ENCODE results near the gene CNTN5.

Gene CNTN5

DNA sequence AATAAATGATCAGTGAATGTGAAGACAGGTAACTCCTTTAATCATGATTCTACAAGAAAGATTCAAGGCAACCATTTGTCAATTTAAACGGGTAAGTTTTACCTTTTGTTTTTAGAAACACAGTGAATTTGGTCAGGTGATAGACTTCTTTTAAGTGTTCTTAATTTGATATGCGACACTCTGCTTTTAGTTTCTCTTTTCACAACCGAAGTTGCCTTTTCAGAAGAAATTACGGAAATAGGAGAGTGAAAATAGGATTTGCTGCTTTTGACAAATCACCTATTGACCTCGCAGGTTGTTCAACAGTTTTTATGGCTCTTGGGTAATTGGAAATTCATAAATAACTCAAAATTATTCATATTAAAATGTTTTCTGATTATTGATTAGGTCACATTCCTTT is 142.1 kb downstream of the CNTN5 start:
- no peak for DNase-seq (ENCODE audit: extremely low read depth in 1 of 2, low read depth in 1 of 2)

DNA sequence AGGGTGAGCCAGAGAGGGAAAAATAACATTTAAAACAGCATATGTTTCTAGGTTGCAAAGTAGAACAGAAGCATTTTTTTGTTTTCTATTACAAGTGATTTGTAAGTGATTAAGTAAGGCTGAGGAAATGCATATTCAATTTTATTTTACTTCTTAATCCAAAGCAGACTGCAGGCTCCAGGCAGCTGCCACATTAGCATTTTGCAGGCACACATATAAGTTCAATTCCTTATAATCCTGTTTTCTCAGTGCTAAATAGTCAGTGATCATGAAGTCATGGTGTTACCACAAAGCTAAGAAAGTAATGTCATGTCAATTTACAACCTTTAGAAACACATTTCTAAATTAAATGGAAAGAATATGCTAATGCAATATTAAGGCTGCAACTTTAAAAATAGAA is 149.8 kb downstream of the CNTN5 start:
- no peak for DNase-seq (ENCODE audit: extremely low read depth in 1 of 2, low read depth in 1 of 2)

DNA sequence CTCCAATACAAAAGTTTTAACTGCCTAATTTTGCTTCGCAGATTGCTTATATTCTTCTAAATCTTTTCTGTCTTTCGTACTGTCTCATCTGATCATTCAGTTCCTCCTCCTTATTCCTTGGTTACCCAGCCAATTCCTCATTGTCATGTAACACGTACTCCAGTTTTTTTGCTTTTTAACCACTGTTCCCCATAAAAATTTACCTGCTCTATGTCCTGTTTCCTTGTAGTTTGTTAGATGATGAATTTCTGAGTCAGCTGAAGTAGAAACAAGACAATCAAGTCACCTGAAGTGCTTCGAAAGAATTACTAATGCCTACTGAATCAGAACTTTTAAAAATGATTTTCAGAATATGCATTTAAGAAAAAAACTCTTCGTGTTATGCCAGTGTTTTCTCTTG is 150.6 kb downstream of the CNTN5 start:
- no peak for DNase-seq (ENCODE audit: extremely low read depth in 1 of 2, low read depth in 1 of 2)

DNA sequence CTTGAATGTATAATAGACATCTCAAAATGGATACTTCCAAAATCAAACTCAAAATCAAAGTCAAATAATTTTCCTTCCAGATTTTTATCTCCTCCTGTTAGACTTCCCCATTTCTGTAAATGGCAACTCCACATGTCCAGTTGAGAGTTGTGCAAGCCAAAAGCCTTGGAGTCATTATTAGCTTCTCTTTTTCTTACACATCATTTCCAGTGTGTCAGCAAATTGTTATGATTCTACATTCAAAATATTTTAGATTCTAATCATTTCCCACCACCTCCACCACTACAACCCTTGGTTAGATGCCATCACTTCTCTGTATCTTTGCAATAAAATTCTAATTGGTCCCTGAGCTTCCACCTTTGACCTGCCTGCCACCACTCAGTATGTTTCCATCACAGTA is 155.7 kb downstream of the CNTN5 start:
- no peak for DNase-seq (ENCODE audit: extremely low read depth in 1 of 2, low read depth in 1 of 2)

DNA sequence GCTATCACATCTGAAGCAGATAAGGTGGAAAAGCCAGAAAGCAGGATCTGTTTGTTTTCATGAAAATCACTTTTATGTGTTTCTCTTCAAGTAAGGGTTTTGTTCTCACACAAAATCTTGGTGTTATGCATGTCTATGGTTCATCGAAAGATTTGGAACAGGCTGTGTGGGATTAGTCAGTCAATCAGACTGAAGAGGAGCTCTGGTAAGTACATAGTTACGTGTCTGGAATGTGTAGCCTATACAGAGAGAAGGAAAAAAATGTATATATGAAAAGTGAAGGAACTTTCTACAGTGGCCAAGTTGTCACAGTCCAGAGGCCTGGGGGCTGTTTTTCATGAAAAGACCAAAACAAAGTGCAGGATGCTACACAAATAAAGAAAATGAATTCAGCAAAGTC is 156.7 kb downstream of the CNTN5 start:
- DNase-seq (ENCODE audit: extremely low read depth in 1 of 2, low read depth in 1 of 2), result no peak

DNA sequence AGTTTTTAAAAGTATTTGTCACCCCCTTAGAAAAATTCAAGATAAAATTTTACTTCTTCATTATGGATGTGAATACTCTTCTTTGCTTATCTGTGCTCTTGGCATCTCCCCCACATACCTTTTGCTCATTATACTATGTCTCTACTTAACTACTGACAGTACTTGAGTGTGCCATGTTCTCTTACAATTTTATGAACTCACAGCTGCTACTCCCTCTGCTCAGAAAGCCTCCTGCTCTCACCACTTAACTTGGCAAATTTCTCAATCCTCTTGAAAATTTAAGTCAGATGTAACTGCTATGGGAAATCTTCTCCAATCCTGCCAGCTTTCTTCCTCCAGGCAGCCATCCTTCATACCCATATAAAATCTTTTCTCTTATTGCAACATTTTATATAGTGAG is 163.4 kb downstream of the CNTN5 start:
- no peak for DNase-seq (ENCODE audit: extremely low read depth in 1 of 2, low read depth in 1 of 2)

DNA sequence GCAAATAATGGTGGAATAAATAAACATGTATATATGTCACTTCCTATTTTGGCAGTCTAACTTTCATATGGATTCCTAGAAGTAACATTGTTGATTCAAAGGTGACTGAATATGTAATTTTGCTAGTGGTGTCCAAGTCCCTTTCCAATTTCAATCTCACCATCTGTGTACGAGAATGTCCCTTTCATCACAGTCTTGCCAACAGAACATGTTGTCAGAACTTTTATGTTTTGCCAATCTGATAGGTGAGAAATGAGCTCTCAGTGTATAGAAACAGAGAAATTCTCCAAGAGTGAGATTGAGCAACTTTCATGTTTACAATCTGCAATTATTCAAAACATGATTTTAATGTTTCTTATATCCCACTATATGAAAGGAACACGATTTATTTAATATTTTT is 167.5 kb downstream of the CNTN5 start:
- DNase-seq (ENCODE audit: extremely low read depth in 1 of 2, low read depth in 1 of 2), result no peak

DNA sequence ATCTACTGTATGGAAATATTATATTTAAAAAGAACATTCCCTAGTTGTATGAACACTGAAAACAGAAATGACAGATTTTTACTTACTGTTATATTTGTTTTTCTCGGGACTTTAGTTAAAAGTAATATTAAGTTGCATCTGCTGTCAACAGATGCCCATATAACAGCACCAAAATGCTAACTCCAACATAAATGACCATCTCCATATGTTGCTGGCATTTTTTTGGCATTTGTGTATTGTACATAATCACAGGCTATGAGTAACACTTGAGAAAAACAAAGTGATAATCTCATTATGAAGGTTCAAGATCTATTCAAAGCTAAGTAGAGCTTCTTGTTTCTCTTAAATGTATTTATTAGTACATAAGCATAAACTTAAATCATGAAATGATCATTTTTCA is 172.0 kb downstream of the CNTN5 start:
- no peak for DNase-seq (ENCODE audit: extremely low read depth in 1 of 2, low read depth in 1 of 2)

DNA sequence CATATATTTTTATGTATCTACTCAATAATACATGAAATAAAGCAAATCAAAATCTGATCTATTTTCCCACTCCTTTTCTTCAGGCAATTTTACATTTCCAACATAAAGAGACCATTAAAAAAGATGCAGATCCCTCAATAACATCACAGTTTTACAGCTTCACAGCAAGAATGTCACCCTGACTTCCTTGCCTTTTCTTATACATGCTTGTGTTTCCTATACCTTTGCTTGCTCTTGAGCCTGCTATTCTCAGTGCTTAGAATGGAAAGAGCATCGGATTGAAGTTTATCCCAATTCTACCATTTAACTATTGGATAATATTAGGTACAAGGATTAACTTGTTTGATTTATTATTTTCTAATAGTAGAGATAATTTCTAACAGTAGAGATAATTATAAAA is 176.7 kb downstream of the CNTN5 start:
- DNase-seq (ENCODE audit: extremely low read depth in 1 of 2, low read depth in 1 of 2), result no peak

DNA sequence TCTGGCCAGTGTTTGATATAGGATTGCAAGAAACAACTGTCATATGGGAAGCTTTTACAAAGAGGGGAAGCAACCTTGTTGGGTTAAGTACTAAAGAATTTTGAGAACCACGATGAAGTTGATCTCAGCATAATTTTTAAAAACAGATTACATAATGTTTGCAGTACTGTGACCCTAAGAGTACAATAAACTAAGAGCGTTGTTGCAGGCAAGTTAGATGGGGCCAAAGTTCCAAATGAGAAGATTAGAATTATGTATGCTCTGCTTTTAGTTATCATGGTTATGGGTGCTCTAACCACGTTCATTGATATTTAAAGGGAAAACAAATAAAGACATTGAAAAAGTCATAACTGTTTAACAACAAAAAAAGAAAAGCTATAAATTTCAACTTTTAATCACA is 177.5 kb downstream of the CNTN5 start:
- DNase-seq (ENCODE audit: extremely low read depth in 1 of 2, low read depth in 1 of 2), result no peak

DNA sequence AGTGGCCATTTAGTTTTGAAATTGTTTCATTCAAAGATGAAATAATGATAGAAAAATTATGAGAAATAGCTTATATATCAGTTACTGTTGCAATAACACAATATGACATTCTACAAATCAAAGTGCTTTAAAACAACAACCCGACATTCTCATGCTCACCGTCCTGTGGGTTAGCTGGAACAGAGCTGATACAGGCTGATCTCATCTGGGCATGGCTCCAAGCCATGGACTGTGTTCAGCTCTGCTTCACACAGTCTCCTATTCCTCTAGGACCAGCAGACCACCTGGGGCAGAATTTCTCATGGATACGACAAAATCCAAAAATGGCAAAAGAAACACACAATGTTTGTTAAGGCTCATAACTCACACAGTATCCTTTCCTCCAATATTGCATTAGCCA is 178.6 kb downstream of the CNTN5 start:
- DNase-seq (ENCODE audit: extremely low read depth in 1 of 2, low read depth in 1 of 2), result no peak

DNA sequence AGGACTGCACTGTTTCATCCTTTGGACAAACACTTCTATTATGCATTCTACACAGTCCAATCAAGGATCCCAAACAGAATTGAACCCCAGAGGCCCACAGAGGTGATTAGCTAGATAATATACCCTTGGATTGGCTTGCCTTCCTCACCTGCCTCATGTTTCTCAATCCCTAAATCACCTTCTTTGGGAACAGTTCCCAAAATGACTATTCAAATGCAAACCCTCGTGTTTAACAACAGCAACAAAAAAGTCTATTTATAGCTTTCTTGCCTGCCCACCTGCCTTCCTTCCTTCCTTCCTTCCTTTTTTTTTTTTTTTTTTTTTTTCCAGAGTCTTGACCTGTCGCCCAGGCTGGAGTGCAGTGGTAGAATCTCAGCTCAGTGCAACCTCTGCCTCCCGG is 180.0 kb downstream of the CNTN5 start:
- DNase-seq (ENCODE audit: extremely low read depth in 1 of 2, low read depth in 1 of 2), result no peak

DNA sequence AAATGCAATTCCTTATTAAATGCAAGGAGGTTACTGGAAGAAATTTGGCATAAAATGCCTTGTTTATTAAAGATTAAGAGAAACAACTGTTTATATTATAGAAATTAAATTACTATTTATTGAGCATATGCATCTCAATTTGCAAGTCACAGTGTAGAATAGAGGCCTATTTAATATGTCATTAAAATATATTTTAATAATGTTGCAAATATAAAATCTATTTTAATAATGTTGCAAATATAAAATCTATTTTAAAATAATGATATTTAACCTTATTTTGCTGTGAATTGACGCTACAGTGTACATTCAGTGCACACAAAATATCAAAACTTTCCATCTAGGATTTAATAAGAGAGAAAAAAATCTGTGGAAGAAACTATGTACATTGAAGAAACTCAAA is 188.1 kb downstream of the CNTN5 start:
- DNase-seq (ENCODE audit: extremely low read depth in 1 of 2, low read depth in 1 of 2), result no peak

DNA sequence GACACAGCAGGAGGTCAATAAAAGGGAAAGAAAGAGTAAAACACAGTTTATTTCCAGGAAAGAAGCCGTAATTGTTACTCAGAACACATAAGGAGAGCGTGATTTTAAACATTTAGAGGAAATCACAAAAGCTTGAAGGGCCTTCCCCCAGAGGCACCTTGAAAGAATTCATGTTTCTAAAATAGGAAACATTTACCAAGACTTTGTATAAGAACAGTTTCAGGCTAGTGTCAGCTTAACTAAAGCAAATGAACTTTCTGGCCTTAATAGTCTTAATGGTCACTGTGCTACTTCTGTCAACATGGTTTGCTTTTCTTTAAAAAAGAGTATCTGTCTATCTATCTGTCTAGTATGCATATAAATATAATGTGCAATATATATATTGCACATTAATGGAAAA is 208.8 kb downstream of the CNTN5 start:
- no peak for DNase-seq (ENCODE audit: extremely low read depth in 1 of 2, low read depth in 1 of 2)

DNA sequence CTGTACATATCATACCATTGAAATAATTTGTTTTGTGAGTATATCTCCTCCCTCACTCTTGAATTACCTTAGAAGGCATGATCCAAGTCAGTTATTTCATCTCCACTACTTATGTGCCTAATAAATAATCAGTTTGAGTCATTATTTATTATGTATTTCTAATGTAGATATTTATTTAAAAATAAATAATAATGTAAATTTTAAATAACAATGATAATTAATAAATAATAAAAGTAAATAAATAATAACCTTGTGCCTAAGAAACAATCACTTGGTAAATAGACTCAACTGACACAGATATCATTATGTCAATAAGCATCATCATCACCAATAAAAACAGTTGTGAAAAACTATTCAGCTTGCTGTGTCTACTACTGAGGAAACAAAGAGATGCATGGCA is 213.8 kb downstream of the CNTN5 start:
- DNase-seq (ENCODE audit: extremely low read depth in 1 of 2, low read depth in 1 of 2), result no peak

DNA sequence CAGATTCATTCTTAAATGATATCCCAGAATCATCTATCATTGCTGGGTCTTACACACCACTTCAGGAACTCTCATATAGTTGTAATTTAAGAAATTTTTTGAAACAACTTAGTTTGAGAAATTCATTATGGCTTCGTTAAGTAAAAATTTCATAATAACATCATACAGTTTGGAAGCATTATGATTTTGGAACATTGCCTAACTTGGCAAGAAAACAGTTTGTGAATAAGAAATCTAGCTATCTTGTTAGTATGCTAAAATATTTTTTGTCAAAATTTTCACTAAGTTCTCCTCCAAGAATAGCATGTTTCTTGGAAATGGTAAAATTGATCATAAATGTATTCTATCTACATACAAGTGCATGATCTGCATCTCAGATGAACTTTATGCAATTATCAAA is 217.7 kb downstream of the CNTN5 start:
- DNase-seq (ENCODE audit: extremely low read depth in 1 of 2, low read depth in 1 of 2), result no peak

DNA sequence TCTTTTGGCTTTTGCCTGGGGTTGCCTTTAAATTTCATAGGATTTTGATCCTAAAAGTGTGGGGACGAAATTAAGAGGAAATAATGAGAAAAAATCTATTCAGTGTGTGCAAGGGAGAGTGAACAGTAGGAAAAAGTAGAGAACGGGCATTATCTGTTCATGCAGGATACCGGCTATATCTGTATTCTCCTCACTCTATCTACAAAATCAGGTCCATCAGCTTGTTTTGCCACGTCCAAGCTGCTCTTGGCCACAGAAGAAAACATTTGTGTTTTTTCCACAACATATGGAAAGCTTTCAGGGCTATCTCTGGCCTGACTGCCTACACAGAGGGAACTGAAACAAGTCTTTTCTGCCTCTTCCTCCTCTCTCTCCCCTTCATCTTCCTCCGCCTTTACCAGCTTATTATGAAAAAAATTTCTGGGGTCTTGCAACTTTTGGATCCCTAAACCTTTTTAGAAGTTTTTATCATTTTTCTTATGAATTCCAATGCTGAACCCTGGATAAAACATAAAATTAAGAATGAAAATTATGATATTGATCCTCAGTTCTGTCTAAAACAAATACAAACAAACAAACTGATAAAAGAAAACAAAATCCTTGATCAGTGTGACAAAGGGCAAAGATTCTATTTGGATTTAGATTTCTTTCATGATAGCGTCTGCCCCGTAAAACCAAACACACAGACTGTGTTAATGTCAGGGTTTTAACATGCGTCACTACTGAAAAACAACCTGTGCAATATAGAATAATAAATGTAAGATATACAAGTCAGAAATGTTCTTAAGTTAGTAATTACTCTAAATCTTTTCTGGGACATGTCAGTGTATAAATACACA is 219.7 kb downstream of the CNTN5 start:
- DNase-seq (ENCODE audit: extremely low read depth in 1 of 2, low read depth in 1 of 2), result no peak

DNA sequence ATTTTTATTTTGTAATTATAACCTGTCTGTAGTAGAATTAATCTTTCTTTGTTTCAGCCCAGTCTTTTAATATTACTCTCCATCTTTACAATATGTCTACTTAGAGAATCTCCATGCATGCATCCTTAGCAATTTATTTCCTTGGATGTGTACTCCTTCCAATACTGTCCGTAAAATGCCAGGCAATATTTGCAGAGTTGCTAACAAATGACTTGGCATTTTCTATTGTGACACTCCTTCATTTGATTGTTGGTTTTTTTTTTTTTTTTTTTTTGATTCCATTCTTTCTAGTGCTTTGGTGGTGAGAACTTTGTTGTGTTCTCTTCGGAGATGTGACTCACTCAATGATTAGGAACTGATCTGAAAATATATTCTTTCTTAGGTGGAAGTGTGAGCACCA is 220.3 kb downstream of the CNTN5 start:
- no peak for DNase-seq (ENCODE audit: extremely low read depth in 1 of 2, low read depth in 1 of 2)

DNA sequence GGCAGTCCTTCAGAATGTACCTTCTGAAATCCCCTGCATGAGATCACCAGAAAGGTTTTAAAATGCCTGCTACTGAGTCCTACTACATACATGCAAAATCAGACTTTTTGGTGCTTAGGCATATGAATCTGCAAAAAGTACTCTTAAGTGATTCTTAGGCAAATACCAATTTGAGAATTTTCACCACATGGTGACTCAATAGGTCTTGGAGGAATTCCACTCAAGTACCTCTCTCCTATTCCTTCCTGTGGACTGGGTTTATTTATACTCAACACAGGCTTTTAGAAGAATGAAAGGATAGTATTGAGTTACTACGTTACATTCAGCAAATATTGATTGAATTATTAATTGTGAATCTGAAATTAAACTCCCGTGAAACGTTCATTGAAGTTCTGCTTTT is 223.9 kb downstream of the CNTN5 start:
- no peak for DNase-seq (ENCODE audit: extremely low read depth in 1 of 2, low read depth in 1 of 2)

DNA sequence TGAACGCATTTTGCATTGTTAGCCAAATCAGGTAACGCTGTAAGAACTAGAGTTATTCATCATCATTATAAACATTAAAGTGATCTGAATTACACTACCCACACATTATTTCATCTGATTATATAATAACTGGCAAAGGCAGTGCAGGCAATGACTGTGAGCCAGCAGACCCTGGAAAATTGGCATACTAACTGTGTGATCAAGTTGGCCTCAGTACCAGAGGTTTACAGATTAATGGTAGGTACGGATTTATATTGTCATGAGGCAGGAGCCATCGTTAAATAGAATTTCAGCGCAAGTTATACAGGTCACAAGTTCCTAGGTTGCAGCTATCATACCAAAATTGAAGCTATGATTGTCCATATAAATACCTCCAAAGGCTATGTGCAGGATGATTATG is 225.4 kb downstream of the CNTN5 start:
- no peak for DNase-seq (ENCODE audit: extremely low read depth in 1 of 2, low read depth in 1 of 2)

DNA sequence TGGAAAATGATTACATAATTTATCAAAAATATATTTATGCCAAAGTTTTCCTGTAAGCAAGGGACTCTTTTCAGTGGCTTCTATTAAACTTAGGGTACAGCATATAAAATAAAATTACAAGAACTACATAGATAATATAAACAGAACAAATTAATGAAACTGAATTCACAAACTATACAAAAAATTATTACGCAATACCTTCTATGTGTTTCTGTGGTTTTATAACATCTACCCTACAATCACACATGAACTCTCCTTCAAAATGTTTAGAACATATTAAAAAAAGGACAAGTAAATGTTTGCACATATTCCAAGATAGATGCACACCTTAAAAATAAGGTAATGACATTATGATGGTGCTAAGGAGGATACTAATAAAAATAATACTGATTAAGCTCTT is 235.9 kb downstream of the CNTN5 start:
- no peak for DNase-seq (ENCODE audit: extremely low read depth in 1 of 2, low read depth in 1 of 2)

DNA sequence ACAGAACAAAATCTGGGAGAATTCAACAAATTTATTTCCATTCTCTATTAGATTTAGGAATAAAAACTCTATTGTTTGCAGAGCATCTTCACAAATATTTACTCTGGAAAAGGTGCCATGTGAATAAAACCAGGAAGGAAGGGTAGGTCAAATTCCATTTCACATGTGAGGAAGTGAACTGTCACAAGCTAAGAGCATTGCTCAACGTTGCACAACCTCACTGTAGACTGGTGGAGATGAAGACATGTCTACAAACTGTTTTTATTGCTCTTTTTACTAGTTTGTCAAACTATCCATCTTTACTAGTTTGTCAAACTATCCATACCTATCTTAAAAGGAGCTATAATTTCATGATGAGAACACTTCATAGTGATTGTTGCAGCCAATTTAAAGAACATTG is 236.4 kb downstream of the CNTN5 start:
- DNase-seq (ENCODE audit: extremely low read depth in 1 of 2, low read depth in 1 of 2), result no peak

DNA sequence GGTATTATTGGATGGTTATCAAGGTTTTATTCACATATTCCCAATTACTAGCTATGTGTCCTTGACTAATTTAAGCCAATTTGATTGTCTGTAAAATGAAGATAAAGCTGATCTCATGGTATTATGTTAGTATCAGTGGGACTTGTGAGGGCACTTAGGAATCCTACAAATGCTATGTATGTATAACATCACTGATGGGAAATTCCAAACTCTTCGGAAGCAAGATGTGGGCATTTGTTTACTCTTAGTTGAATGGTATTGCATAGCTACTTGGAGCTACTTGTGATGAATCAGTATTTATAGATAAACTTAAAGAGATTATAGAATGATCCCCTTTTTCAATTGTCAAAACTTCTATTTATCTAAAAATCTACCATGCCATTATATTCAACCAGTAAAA is 239.9 kb downstream of the CNTN5 start:
- no peak for DNase-seq (ENCODE audit: extremely low read depth in 1 of 2, low read depth in 1 of 2)

Data from stimulated activated CD8-positive, alpha-beta memory T cell treated with anti-CD3 and anti-CD28 coated beads, Interleukin-7, amount 100 ng/mL, for 48 hours (primary cell).